SW 1271 (cell line): Measurements from ENCODE around the gene KCNK3.
"Not testable (repeated sequence)": the region's sequence is repeated elsewhere in the genome, so short reads cannot be mapped to it uniquely, and the experiment has no call there.

Experiments used
- DNase-seq, 2 experiments: peaks; one replicate each; lab custom pipeline; 2025; lab: John Stamatoyannopoulos, UW

KCNK3 gene

GRCh38 chr2:26730549-26731344, 38.2 kb downstream of the KCNK3 start:
- DNase-seq, result no peak

- no peak for DNase-seq
Observed at GRCh38 chr2:26731714-26732113, 39.2 kb downstream of the KCNK3 start.

- no peak for DNase-seq
Observed at GRCh38 chr2:26732446-26732845, 39.9 kb downstream of the KCNK3 start.

GRCh38 chr2:26733413-26733812, 40.9 kb downstream of the KCNK3 start:
- no peak for DNase-seq

- peak; percentile 25 to 50 for DNase-seq
Observed at GRCh38 chr2:26735097-26735496, 42.6 kb downstream of the KCNK3 start.

- DNase-seq, result no peak
Observed at GRCh38 chr2:26735883-26736588, 43.5 kb downstream of the KCNK3 start.

- no peak for DNase-seq
Observed at GRCh38 chr2:26737221-26737620, 44.7 kb downstream of the KCNK3 start.

- DNase-seq, result no peak
Observed at GRCh38 chr2:26738481-26738880, 46.0 kb downstream of the KCNK3 start.

GRCh38 chr2:26739514-26739913, 47.0 kb downstream of the KCNK3 start:
- DNase-seq, result no peak

GRCh38 chr2:26740346-26740745, 47.8 kb downstream of the KCNK3 start:
- no peak for DNase-seq

- DNase-seq, result no peak
Observed at GRCh38 chr2:26740890-26741302, 48.4 kb downstream of the KCNK3 start.

GRCh38 chr2:26742048-26742770, 49.7 kb downstream of the KCNK3 start:
- DNase-seq, result no peak

- DNase-seq, result no peak
Observed at GRCh38 chr2:26743852-26744251, 51.3 kb downstream of the KCNK3 start.

- DNase-seq, result no peak
Observed at GRCh38 chr2:26744953-26745352, 52.4 kb downstream of the KCNK3 start.

GRCh38 chr2:26745609-26746327, 53.2 kb downstream of the KCNK3 start:
- peak; percentile 52 to 78 for DNase-seq

- DNase-seq, result no peak
Observed at GRCh38 chr2:26746934-26747333, 54.4 kb downstream of the KCNK3 start.

- not testable (repeated sequence) for DNase-seq
Observed at GRCh38 chr2:26749787-26750420, 57.4 kb downstream of the KCNK3 start.

GRCh38 chr2:26750467-26750866, 57.9 kb downstream of the KCNK3 start:
- DNase-seq, result not testable (repeated sequence)

GRCh38 chr2:26752656-26753055, 60.1 kb downstream of the KCNK3 start:
- no peak for DNase-seq

GRCh38 chr2:26754539-26754938, 62.0 kb downstream of the KCNK3 start:
- no peak for DNase-seq

- no peak for DNase-seq
Observed at GRCh38 chr2:26754972-26755670, 62.6 kb downstream of the KCNK3 start.
